ENCODE data around the gene WNK2. TPM values are rescaled to one million over a fixed set of nuclear protein-coding genes. Genes with fewer than 3 reads are reported as not detected.
A peak's percentile ranks its signal among the peaks of the same experiment; 100 is the strongest.

The WNK2 gene
- total RNA-seq, 1 experiment from 2014 or later = 69.4 TPM

GRCh38 chr9:93255494-93255867 is 71.5 kb downstream of the WNK2 start:
- Histone ChIP-seq H2AFZ (ENCODE audit: low read length) (no peak overlapping the region), H4K20me1 (ENCODE audit: control insufficient read depth, insufficient read depth, insufficient read length) (peaks cover 2% of the 10 kb centered on the region), H3K56ac (ENCODE audit: insufficient read length, low read depth, low read length) (no peak overlapping the region), H3K4ac (ENCODE audit: low read depth, low read length) (no peak overlapping the region), H2BK120ac (ENCODE audit: low read depth, low read length, poor library complexity, severe bottlenecking) (no peak overlapping the region), H2BK12ac (ENCODE audit: insufficient read length, low read depth, low read length) (no peak overlapping the region), H4K5ac (ENCODE audit: insufficient read length, low read depth, low read length) (no peak overlapping the region), H2BK5ac (ENCODE audit: insufficient read length, low read length) (no peak overlapping the region), H3K79me2 (ENCODE audit: insufficient read depth, low read length) (no peaks in the 10 kb centered on the region), H3K27me3 (ENCODE audit: insufficient read depth, low read length) (no peaks in the 10 kb centered on the region), H4K91ac (ENCODE audit: insufficient read length, low read depth, low read length) (no peak overlapping the region), H3K9ac (ENCODE audit: extremely low read depth, insufficient read length, low read length) (no peak overlapping the region), H3K18ac (ENCODE audit: insufficient read length, low read depth, low read length) (no peak overlapping the region), H3K9me3 (ENCODE audit: control insufficient read depth, low read depth, low read length) (no peaks in the 10 kb centered on the region), H3K4me2 (ENCODE audit: insufficient read depth, insufficient read length, low read length) (no peak overlapping the region), H3K79me1 (ENCODE audit: insufficient read depth, low read depth, low read length, poor library complexity, severe bottlenecking) (no peaks in the 10 kb centered on the region), H3K14ac (ENCODE audit: insufficient read depth, low read length) (no peak overlapping the region; the same call in 1 of the 2 replicates), H2AK5ac (ENCODE audit: insufficient read length, low read length) (no peak overlapping the region), H3K23ac (ENCODE audit: insufficient read length, low read depth, low read length) (no peak overlapping the region), H2BK20ac (ENCODE audit: low read depth, low read length, poor library complexity, severe bottlenecking) (no peak overlapping the region), H3T11ph (ENCODE audit: low read length) (no peak overlapping the region), H2BK15ac (ENCODE audit: low read depth, low read length) (no peak overlapping the region), H3K4me1 (ENCODE audit: insufficient read depth, low read length) (no peaks in the 10 kb centered on the region), H3K23me2 (ENCODE audit: insufficient read length, low read depth, low read length, poor library complexity, severe bottlenecking) (no peaks in the 10 kb centered on the region), H4K8ac (replicated peaks; ENCODE audit: insufficient read length, low read depth, low read length) (no peak overlapping the region), H3K27ac (ENCODE audit: insufficient read length, low read depth, low read length) (no peak overlapping the region)
- H3K9me3 Mint-ChIP-seq = no peaks in the 10 kb centered on the region
- TF ChIP-seq, protein P1, sequence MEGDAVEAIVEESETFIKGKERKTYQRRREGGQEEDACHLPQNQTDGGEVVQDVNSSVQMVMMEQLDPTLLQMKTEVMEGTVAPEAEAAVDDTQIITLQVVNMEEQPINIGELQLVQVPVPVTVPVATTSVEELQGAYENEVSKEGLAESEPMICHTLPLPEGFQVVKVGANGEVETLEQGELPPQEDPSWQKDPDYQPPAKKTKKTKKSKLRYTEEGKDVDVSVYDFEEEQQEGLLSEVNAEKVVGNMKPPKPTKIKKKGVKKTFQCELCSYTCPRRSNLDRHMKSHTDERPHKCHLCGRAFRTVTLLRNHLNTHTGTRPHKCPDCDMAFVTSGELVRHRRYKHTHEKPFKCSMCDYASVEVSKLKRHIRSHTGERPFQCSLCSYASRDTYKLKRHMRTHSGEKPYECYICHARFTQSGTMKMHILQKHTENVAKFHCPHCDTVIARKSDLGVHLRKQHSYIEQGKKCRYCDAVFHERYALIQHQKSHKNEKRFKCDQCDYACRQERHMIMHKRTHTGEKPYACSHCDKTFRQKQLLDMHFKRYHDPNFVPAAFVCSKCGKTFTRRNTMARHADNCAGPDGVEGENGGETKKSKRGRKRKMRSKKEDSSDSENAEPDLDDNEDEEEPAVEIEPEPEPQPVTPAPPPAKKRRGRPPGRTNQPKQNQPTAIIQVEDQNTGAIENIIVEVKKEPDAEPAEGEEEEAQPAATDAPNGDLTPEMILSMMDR (conservative IDR thresholded peaks at IDR 0.05) = no peak
- peak overlapping the region in 2 of 3 experiments; percentile 13 to 92; a peak in 3 of 7 replicates for H3K27ac Mint-ChIP-seq
- DNase-seq = no peak
- peaks cover 5 to 8% (median 7%) of the 10 kb centered on the region in 3 experiments for H3K36me3 Mint-ChIP-seq (ENCODE audit: insufficient read depth in 1 of 3, low read depth in 3 of 3)
- H3K27me3 Mint-ChIP-seq (ENCODE audit: low read depth) = no peaks in the 10 kb centered on the region
- H3K4me1 Mint-ChIP-seq = no peaks in the 10 kb centered on the region
- WGBS (ENCODE audit: extremely low coverage, insufficient read length, low lambda C conversion rate) = no CpG with 5 or more reads among the region's 7 CpGs
- H3K4me3 Mint-ChIP-seq = no peak overlapping the region

Data from H9 (cell line).